ENCODE data around the gene GPAT3.

DNA sequence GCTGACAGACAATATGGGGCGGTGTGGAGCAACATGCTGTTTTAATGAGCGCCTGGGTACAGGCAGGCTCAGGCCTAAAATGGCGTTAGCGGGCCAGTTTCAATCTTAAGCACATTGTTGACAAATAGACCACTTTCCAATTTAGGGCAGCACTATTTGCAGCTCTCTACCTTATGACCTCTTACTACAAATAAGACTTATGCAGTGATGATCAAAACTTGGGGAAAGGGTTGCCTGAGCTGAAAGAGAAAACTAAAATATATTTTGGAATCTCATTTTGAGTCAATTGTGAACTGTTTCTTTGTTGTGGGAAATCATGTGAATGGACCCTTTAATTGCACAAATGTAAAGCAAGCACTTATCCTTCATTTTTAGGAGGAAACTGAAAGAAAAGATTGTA, 25.5 kb upstream of the GPAT3 start:
- TF ChIP-seq CTCF (IDR thresholded peaks at IDR 0.05) = no peak
- no peak for TF ChIP-seq POLR2A (IDR thresholded peaks at IDR 0.05; ENCODE audit: low read depth)
- no peak for TF ChIP-seq POLR2AphosphoS5 (IDR thresholded peaks at IDR 0.05)

Data from esophagus muscularis mucosa (tissue), 3 donors.